B cell (primary cell): Measurements from ENCODE around the gene SPPL2B. TPM values are rescaled to one million over a fixed set of nuclear protein-coding genes. Genes with fewer than 3 reads are reported as not detected.

ENCODE experiments used
- ATAC-seq: fragments of 200-7000 bp; cut with Tn5 transposase; one replicate; pipeline ENCODE4 v1.10.0; 2021; ENCODE audit warnings: low read depth, mild to moderate bottlenecking, moderate number of reproducible peaks, moderate library complexity
- CTCF ChIA-PET: fragments of 350-600 bp; sonication (Branson Sonifier 250); formaldehyde crosslinking; loops from one replicate; lab custom pipeline; 2021; ENCODE audit warnings: antibody characterized with exemption, inconsistent platforms; lab: Charles Lee
- POLR2A ChIA-PET: fragments of 350-600 bp; sonication (Branson Sonifier 250); formaldehyde crosslinking; loops from one replicate; lab custom pipeline; 2021; ENCODE audit warnings: antibody characterized with exemption; lab: Charles Lee
- DNase-seq: peaks from one replicate; pipeline ENCODE4 v3.0.0; 2013
- H2AFZ ChIP-seq: 2 replicates; pipeline ENCODE4 v1.6.1; 2012; ENCODE audit warnings: mild to moderate bottlenecking, low read depth, low read length; ENCODE audit not compliant: insufficient read depth, poor library complexity, severe bottlenecking
- H3K27ac ChIP-seq, 2 donors: 1 replicate in 1 of 2; 2 replicates in 1 of 2; pipeline ENCODE4 v1.5.1; 2012 to 2013; ENCODE audit warnings: low read length in 2 of 2, mild to moderate bottlenecking in 2 of 2, moderate library complexity in 1 of 2
- H3K27me3 ChIP-seq, 4 experiments: fragments of 200-600 bp in 1 of 4; sonication (generic) in 1 of 4; replicated peaks in 1 of 4; 1 replicate in 2 of 4; 2 replicates in 2 of 4; pipeline versions ENCODE4 v1.6.1 to v1.7.0; 2013 to 2016; ENCODE audit warnings: low read length in 3 of 4, mild to moderate bottlenecking in 2 of 4, mixed read lengths in 1 of 4, moderate library complexity in 1 of 4; ENCODE audit not compliant: insufficient read depth in 4 of 4, control insufficient read depth in 3 of 4; ENCODE audit errors: control extremely low read depth in 1 of 4
- H3K36me3 ChIP-seq, 2 experiments: replicated peaks in 1 of 2; 1 replicate in 1 of 2; 2 replicates in 1 of 2; pipeline versions ENCODE4 v1.6.1 to v1.7.1; 2013; ENCODE audit warnings: low read length in 1 of 2; ENCODE audit not compliant: insufficient read depth in 2 of 2, control insufficient read depth in 1 of 2; ENCODE audit errors: control extremely low read depth in 1 of 2, extremely low read depth in 1 of 2
- H3K4me1 ChIP-seq, 2 donors: fragments of 200-600 bp in 1 of 2; sonication (generic) in 1 of 2; 1 replicate in 1 of 2; 2 replicates in 1 of 2; pipeline versions ENCODE4 v1.5.1 to v1.6.1; 2013 to 2017; ENCODE audit warnings: low read length in 2 of 2; ENCODE audit not compliant: control insufficient read depth in 2 of 2, insufficient read depth in 2 of 2
- H3K4me2 ChIP-seq: replicated peaks from 2 replicates; pipeline ENCODE3; 2012; ENCODE audit warnings: mild to moderate bottlenecking, low read depth, low read length; ENCODE audit not compliant: poor library complexity, severe bottlenecking
- H3K4me3 ChIP-seq, 5 experiments: fragments of 200-600 bp in 1 of 5; sonication (generic) in 1 of 5; 1 replicate in 3 of 5; 2 replicates in 2 of 5; pipeline versions ENCODE4 v1.5.1 to v1.7.0; 2011 to 2016; ENCODE audit warnings: low read length in 4 of 5, mild to moderate bottlenecking in 4 of 5, low read depth in 2 of 5, control low read depth in 1 of 5, moderate library complexity in 1 of 5; ENCODE audit not compliant: insufficient read depth in 1 of 5; ENCODE audit errors: control extremely low read depth in 1 of 5, extremely low read depth in 1 of 5
- H3K79me2 ChIP-seq: fragments of 200-600 bp; sonication (generic); one replicate; pipeline ENCODE4 v1.6.0; 2016; ENCODE audit warnings: low read length; ENCODE audit not compliant: control insufficient read depth, insufficient read depth
- H3K9ac ChIP-seq: fragments of 200-600 bp; sonication (generic); 2 replicates; pipeline ENCODE4 v1.6.1; 2017; ENCODE audit warnings: mild to moderate bottlenecking, low read length, moderate library complexity
- H3K9me3 ChIP-seq, 3 donors: one replicate each; pipeline versions ENCODE4 v1.6.1 to v1.7.1; 2013; ENCODE audit warnings: low read length in 2 of 3; ENCODE audit not compliant: control insufficient read depth in 2 of 3, insufficient read depth in 1 of 3; ENCODE audit errors: control extremely low read depth in 1 of 3
- H4K20me1 ChIP-seq: 2 replicates; pipeline ENCODE4 v1.6.0; 2012; ENCODE audit warnings: mild to moderate bottlenecking, low read length; ENCODE audit not compliant: insufficient read depth, control insufficient read depth, poor library complexity, severe bottlenecking
- H3K27ac Mint-ChIP-seq: one replicate; pipeline ENCODE4 v1.8.0; 2021; ENCODE audit warnings: mixed read lengths
- H3K27me3 Mint-ChIP-seq: one replicate; pipeline ENCODE4 v1.8.0; 2021; ENCODE audit warnings: mixed read lengths
- H3K4me1 Mint-ChIP-seq: one replicate; pipeline ENCODE4 v1.8.0; 2021; ENCODE audit warnings: mixed read lengths
- H3K4me3 Mint-ChIP-seq: one replicate; pipeline ENCODE4 v1.8.0; 2021; ENCODE audit warnings: mixed read lengths
- H3K9me3 Mint-ChIP-seq: one replicate; pipeline ENCODE4 v1.8.0; 2022; ENCODE audit warnings: mixed read lengths; ENCODE audit not compliant: insufficient read depth
- EZH2 ChIP-seq: IDR thresholded peaks from 2 replicates; pipeline ENCODE4 v1.6.1; 2012; ENCODE audit warnings: borderline replicate concordance, low read depth, mild to moderate bottlenecking, moderate library complexity, low read length; ENCODE audit not compliant: insufficient read depth, poor library complexity, severe bottlenecking
- WGBS: methylation state at CpG from one replicate; pipeline ENCODE4 v1.1.5; 2013; ENCODE audit warnings: missing lambda C conversion rate; ENCODE audit not compliant: insufficient coverage; 5-methylcytosine and 5-hydroxymethylcytosine counted together
- intact Hi-C: fragments of 100-400 bp; cut with micrococcal nuclease; formaldehyde crosslinking; loops from one replicate; pipeline ENCODE4 v1.10.0; 2022
- polyA plus RNA-seq: library from polyadenylated mRNA; depleted of rRNA; stranded (reverse); fragments of >200 nt; gene quantifications from 2 replicates; pipeline ENCODE4 v1.2.3, GENCODE V29; 2012
- total RNA-seq, 2 donors: library from RNA; stranded (reverse); fragments of 120-200 nt in 1 of 2; gene quantifications; 1 replicate in 1 of 2; 2 replicates in 1 of 2; pipeline versions ENCODE4 v1.2.3 to v1.2.4, GENCODE V29; 2013 to 2022
- TF ChIP-seq, protein P1 (sequence below): fragments of 200-600 bp; IDR thresholded peaks from one replicate; pipeline ENCODE4 v1.8.0; 2022; ENCODE audit warnings: antibody characterized with exemption, mild to moderate bottlenecking

SPPL2B gene
- total and polyA plus RNA-seq, 2 donors (not counting 1 experiment from before 2014, with no cell fraction given), result 415 to 479 TPM

DNA sequence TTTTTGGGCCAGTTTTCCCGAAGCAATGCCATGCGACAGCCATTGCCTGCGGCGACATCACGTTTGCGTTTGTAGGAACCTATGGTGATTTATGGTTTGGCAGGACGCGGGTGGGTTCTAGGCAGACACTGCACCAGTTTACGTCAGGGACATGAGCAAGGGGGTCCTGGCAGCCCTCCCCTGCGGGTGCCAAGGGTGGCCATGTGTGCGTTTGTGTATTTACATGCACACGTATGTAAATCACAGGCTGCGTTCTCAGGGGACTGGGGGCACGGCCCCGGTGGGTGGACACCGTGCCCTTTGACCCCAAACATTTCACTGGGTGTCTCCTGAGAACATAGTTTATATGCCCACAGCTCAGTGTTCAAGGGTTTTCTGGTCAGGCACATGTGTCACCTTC is 22.2 kb downstream of the SPPL2B start:
- CTCF ChIA-PET, result interaction anchor here (0.5 kb wide), 1 partner anchor 331 kb away, joined by 3 read pairs; no protein-coding TSS in a partner anchor

DNA sequence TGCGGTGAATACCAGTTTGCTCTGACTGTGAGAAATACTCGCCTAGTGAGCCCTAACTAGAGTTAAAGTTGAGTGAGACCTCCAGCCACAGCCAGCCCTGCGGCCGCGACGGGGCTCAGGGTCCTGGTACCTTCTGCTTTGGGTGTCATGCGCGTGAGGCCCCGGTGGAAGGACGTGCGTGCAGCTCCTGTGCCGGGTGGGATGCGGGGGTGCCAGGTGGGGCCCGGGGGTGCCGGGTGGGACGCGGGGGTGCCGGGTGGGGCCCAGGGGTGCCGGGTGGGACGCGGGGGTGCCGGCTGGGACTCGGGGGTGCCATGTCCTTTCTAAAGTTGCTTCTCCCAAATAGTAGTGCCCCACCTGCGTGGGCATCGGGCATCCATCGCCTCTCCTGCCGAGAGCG is 23.1 kb downstream of the SPPL2B start:
- DNase-seq, result no peak
- ChIA-PET POLR2A (interaction anchor here (0.6 kb wide), 1 partner anchor 173 kb away, joined by 3 read pairs; no protein-coding TSS in a partner anchor), CTCF (interaction anchor here (1.3 kb wide), 1 partner anchor 40 kb away, joined by 4 read pairs; no protein-coding TSS in a partner anchor)
- Histone ChIP-seq H2AFZ (no peak overlapping the region), H3K9me3 (no peaks in the 10 kb centered on the region), H3K79me2 (peaks cover 6% of the 10 kb centered on the region), H3K36me3 (peaks cover 0 to 39% of the 10 kb centered on the region in 2 experiments), H4K20me1 (peaks cover 12% of the 10 kb centered on the region), H3K27me3 (no peaks in the 10 kb centered on the region), H3K4me2 (no peak overlapping the region), H3K4me3 (no peak overlapping the region), H3K4me1 (no peaks in the 10 kb centered on the region), H3K27ac (no peak overlapping the region), H3K9ac (no peak overlapping the region)
- no peaks in the 10 kb centered on the region for H3K27me3 Mint-ChIP-seq
- no peaks in the 10 kb centered on the region for H3K4me1 Mint-ChIP-seq
- no peak overlapping the region for H3K4me3 Mint-ChIP-seq
- 97% methylated on average over 28 of the region's 28 CpGs for WGBS
- H3K27ac Mint-ChIP-seq, result no peak overlapping the region
- TF ChIP-seq, protein P1, sequence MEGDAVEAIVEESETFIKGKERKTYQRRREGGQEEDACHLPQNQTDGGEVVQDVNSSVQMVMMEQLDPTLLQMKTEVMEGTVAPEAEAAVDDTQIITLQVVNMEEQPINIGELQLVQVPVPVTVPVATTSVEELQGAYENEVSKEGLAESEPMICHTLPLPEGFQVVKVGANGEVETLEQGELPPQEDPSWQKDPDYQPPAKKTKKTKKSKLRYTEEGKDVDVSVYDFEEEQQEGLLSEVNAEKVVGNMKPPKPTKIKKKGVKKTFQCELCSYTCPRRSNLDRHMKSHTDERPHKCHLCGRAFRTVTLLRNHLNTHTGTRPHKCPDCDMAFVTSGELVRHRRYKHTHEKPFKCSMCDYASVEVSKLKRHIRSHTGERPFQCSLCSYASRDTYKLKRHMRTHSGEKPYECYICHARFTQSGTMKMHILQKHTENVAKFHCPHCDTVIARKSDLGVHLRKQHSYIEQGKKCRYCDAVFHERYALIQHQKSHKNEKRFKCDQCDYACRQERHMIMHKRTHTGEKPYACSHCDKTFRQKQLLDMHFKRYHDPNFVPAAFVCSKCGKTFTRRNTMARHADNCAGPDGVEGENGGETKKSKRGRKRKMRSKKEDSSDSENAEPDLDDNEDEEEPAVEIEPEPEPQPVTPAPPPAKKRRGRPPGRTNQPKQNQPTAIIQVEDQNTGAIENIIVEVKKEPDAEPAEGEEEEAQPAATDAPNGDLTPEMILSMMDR, result no peak
- TF ChIP-seq EZH2, result no peak
- no peak for ATAC-seq
- intact Hi-C loops, result no loop called here
- H3K9me3 Mint-ChIP-seq, result no peaks in the 10 kb centered on the region

More for the DNA sequence above, 22.2 kb downstream of the SPPL2B start:
- Histone ChIP-seq H3K79me2 (peaks cover 6% of the 10 kb centered on the region), H3K9me3 (no peaks in the 10 kb centered on the region), H3K4me2 (no peak overlapping the region), H3K27me3 (no peaks in the 10 kb centered on the region), H3K9ac (no peak overlapping the region), H3K4me3 (no peak overlapping the region), H3K36me3 (peaks cover 0 to 46% of the 10 kb centered on the region in 2 experiments), H2AFZ (no peak overlapping the region), H3K27ac (no peak overlapping the region), H4K20me1 (peaks cover 12% of the 10 kb centered on the region), H3K4me1 (no peaks in the 10 kb centered on the region)
- POLR2A ChIA-PET, result no interaction called here
- intact Hi-C loops, result no loop called here
- Mint-ChIP-seq H3K27me3 (no peaks in the 10 kb centered on the region), H3K27ac (no peak overlapping the region), H3K4me3 (no peak overlapping the region), H3K4me1 (no peaks in the 10 kb centered on the region), H3K9me3 (no peaks in the 10 kb centered on the region)
- 96% methylated on average over 16 of the region's 16 CpGs for WGBS
- no peak for DNase-seq
- ATAC-seq, result no peak
- no peak for TF ChIP-seq EZH2
- TF ChIP-seq, protein P1, result no peak
